Calu3 (cell line): ENCODE data around the gene PGM1. TPM values are rescaled to one million over a fixed set of nuclear protein-coding genes. Genes with fewer than 3 reads are reported as not detected.

Experiments used
- BruUV-seq: library from RNA; stranded (reverse); fragments of 400-500 nt; replicated peaks from 2 replicates; lab custom pipeline; 2021; lab: Mats Ljungman, UMichigan
- CTCF ChIA-PET: fragments of 300-600 bp; sonication (Branson Sonifier 250); formaldehyde crosslinking; loops from one replicate; lab custom pipeline; 2022; ENCODE audit warnings: antibody characterized with exemption; lab: Charles Lee
- DNase-seq: peaks from one replicate; pipeline ENCODE4 v3.0.0; 2022
- H3K27ac Mint-ChIP-seq: one replicate; pipeline ENCODE4 v1.8.0; 2022; ENCODE audit warnings: mixed read lengths; ENCODE audit not compliant: unreplicated experiment
- H3K27me3 Mint-ChIP-seq: one replicate; pipeline ENCODE4 v1.8.0; 2022; ENCODE audit warnings: mixed read lengths; ENCODE audit not compliant: unreplicated experiment
- H3K36me3 Mint-ChIP-seq: one replicate; pipeline ENCODE4 v1.8.0; 2022; ENCODE audit warnings: mild to moderate bottlenecking, moderate library complexity, mixed read lengths; ENCODE audit not compliant: insufficient read depth, unreplicated experiment
- H3K4me1 Mint-ChIP-seq: one replicate; pipeline ENCODE4 v1.8.0; 2022; ENCODE audit warnings: mild to moderate bottlenecking, low read depth, mixed read lengths; ENCODE audit not compliant: unreplicated experiment
- H3K4me3 Mint-ChIP-seq: one replicate; pipeline ENCODE4 v1.8.0; 2022; ENCODE audit warnings: mild to moderate bottlenecking, low read depth, moderate library complexity, mixed read lengths; ENCODE audit not compliant: unreplicated experiment
- H3K9me3 Mint-ChIP-seq: one replicate; pipeline ENCODE4 v1.8.0; 2022; ENCODE audit warnings: low read depth, mixed read lengths; ENCODE audit not compliant: unreplicated experiment
- intact Hi-C: fragments of 100-400 bp; cut with micrococcal nuclease; formaldehyde crosslinking; loops from one replicate; pipeline ENCODE4 v1.10.0; 2022; ENCODE audit not compliant: unreplicated experiment
- total RNA-seq: library from RNA; stranded (reverse); gene quantifications from 2 replicates; pipeline ENCODE4 v1.2.3, GENCODE V29; 2022
- TF ChIP-seq, protein P1 (sequence below): fragments of 200-600 bp; IDR thresholded peaks from one replicate; pipeline ENCODE4 v1.8.0; 2022; ENCODE audit warnings: antibody characterized with exemption; ENCODE audit not compliant: unreplicated experiment

PGM1 gene
- total RNA-seq, 1 experiment from 2014 or later: 52.9 TPM

DNA sequence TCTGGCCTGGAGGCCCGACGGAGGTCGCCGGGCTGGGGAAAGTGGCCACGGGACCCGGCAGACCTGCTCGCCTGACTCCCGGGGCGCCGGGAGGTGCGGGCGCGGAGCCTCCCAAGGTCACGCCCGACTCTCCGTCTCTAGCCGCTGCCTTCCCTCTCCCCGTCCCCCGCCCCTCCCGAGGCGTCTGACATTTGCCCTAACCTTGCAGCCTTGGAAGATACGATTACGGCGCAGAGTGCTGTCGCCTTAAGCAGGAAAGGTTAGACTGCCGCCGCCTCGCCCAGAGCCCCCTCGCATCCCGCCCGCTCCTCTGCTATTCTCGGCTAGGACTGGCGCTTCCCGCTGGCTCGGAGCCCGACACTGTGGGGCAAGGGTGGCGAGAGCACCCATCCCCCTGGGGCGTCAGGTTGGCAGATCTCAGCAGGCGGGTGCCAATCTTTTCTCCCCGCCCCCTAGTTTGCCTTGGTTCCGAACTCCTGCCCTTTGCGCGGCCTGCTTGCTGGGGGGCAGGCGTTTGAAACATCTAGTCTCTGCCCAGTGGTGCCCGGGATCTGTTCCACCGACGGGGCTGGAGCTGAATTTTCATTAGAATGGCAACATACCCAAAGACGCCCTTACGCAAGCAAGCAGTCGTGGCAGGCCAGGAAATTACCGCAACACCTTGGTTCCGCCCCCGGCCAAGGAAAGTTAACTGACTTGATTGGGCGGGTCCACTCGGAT lies 835 bp downstream of the PGM1 start:
- Mint-ChIP-seq H3K4me1 (peaks cover 20% of the 10 kb centered on the region), H3K27me3 (no peaks in the 10 kb centered on the region), H3K36me3 (peaks cover 27% of the 10 kb centered on the region), H3K4me3 (peak overlapping the region; percentile 99), H3K27ac (peak overlapping the region; percentile 92), H3K9me3 (no peaks in the 10 kb centered on the region)
- TF ChIP-seq, protein P1, sequence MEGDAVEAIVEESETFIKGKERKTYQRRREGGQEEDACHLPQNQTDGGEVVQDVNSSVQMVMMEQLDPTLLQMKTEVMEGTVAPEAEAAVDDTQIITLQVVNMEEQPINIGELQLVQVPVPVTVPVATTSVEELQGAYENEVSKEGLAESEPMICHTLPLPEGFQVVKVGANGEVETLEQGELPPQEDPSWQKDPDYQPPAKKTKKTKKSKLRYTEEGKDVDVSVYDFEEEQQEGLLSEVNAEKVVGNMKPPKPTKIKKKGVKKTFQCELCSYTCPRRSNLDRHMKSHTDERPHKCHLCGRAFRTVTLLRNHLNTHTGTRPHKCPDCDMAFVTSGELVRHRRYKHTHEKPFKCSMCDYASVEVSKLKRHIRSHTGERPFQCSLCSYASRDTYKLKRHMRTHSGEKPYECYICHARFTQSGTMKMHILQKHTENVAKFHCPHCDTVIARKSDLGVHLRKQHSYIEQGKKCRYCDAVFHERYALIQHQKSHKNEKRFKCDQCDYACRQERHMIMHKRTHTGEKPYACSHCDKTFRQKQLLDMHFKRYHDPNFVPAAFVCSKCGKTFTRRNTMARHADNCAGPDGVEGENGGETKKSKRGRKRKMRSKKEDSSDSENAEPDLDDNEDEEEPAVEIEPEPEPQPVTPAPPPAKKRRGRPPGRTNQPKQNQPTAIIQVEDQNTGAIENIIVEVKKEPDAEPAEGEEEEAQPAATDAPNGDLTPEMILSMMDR: no peak
- intact Hi-C loops: no loop called here
- BruUV-seq: no TSS peak
- DNase-seq: peak; percentile 80
- CTCF ChIA-PET: interaction anchor here (0.9 kb wide), 1 partner anchor 20 kb away, joined by 3 read pairs; no protein-coding TSS in a partner anchor

DNA sequence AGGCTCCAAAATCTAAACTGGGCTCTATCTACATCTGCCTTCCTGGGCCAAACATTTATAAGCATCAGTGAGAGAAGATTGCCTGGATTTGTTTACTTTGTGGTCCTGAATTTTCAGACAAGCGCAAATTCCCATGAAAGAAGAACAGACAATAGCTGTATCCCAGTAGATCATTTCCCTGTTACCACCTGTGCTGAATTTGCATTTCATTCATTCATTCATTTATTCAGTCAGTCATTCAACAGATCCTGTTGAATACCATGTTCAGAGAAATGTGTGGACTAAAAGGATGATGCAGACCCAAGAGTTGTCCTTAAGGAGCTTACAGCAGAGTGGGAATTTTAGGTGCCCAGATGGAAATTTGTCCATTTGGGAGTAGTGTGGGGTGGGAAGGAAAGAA lies 2.2 kb downstream of the PGM1 start:
- H3K9me3 Mint-ChIP-seq: no peaks in the 10 kb centered on the region
- no peak overlapping the region for H3K4me3 Mint-ChIP-seq
- TF ChIP-seq, protein P1: no peak
- no peak overlapping the region for H3K27ac Mint-ChIP-seq
- no peaks in the 10 kb centered on the region for H3K27me3 Mint-ChIP-seq
- no peak for DNase-seq
- CTCF ChIA-PET: no interaction called here
- H3K36me3 Mint-ChIP-seq: peaks cover 27% of the 10 kb centered on the region
- no TSS peak for BruUV-seq
- intact Hi-C loops: no loop called here
- peaks cover 30% of the 10 kb centered on the region for H3K4me1 Mint-ChIP-seq

DNA sequence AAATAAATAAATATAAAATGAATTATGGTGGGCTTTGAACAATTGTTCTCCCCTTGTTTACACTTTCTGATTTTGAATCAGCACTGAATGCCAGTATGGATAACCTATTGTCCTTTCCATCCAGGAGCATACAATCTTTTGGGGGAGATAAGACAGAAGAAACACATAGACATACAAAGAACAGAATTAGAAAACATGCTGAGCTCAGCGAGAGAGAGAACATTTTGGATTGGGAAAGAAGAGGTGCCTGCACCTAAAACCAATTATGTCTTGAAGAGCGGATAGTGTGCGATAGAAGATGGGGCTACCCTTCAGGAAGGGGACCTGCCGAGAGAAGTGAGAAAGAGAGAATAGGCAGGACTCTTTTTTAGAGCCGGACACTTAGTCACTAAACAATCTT lies 6.6 kb downstream of the PGM1 start:
- H3K27ac Mint-ChIP-seq: no peak overlapping the region

DNA sequence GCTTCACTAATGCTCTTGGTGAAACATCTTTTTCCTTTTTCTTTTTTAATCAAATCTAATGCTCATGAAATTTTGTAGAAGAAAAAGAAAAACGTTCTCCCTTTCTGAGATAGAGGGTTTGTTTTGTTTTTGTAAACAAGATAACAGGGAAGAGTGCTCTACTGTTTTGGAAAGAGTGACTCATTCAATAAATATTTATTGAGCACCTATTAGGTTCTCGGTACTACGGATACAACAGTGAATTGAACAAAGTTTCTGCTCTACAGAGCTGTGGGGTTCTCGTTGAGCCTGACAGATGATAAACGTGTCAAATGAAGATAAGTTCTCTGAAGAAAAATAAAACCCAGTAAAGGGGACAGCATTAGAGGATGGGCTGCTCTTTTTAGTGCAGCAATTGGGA lies 7.0 kb downstream of the PGM1 start:
- no peak overlapping the region for H3K27ac Mint-ChIP-seq
- BruUV-seq: no TSS peak
- peaks cover 24% of the 10 kb centered on the region for H3K4me1 Mint-ChIP-seq
- intact Hi-C loops: no loop called here
- TF ChIP-seq, protein P1: no peak
- CTCF ChIA-PET: no interaction called here
- no peaks in the 10 kb centered on the region for H3K9me3 Mint-ChIP-seq
- no peaks in the 10 kb centered on the region for H3K36me3 Mint-ChIP-seq
- no peak overlapping the region for H3K4me3 Mint-ChIP-seq
- no peak for DNase-seq
- H3K27me3 Mint-ChIP-seq: no peaks in the 10 kb centered on the region

More for the DNA sequence above, 6.6 kb downstream of the PGM1 start:
- intact Hi-C loops: no loop called here
- Mint-ChIP-seq H3K4me1 (peaks cover 24% of the 10 kb centered on the region), H3K27me3 (no peaks in the 10 kb centered on the region), H3K9me3 (no peaks in the 10 kb centered on the region), H3K4me3 (no peak overlapping the region), H3K36me3 (peaks cover 2% of the 10 kb centered on the region)
- TF ChIP-seq, protein P1: no peak
- CTCF ChIA-PET: no interaction called here
- DNase-seq: no peak
- no TSS peak for BruUV-seq
